H1 (cell line): ENCODE measurements around the gene CRHR2. TPM values are rescaled to one million over a fixed set of nuclear protein-coding genes. Genes with fewer than 3 reads are reported as not detected.

ENCODE experiments used
- CTCF ChIA-PET: fragments of 300-600 bp; sonication (Branson Sonifier 250); formaldehyde crosslinking; loops from one replicate; lab custom pipeline; 2021; ENCODE audit not compliant: partially characterized antibody; lab: Charles Lee
- POLR2A ChIA-PET: fragments of 300-600 bp; sonication (Branson Sonifier 250); formaldehyde crosslinking; loops from one replicate; lab custom pipeline; 2021; ENCODE audit warnings: inconsistent platforms; ENCODE audit not compliant: partially characterized antibody; lab: Charles Lee
- DNase-seq, 2 experiments: peaks; one replicate each; pipeline versions ENCODE4 v3.0.0 to v3.0.0-alpha.2; 2010 to 2022; ENCODE audit warnings: low spot score in 2 of 2, low read depth in 1 of 2, mixed read lengths in 1 of 2
- FAIRE-seq: peaks from 2 replicates; lab custom pipeline; 2011; peaks lifted over from hg19 to GRCh38; lab: Jason Lieb, UNC
- H2AFZ ChIP-seq: 2 replicates; pipeline ENCODE4 v1.8.1; 2012; ENCODE audit warnings: low read length, inconsistent platforms
- H2AK5ac ChIP-seq: 2 replicates; pipeline ENCODE4 v1.6.1; 2013; ENCODE audit warnings: low read depth, low read length
- H2BK120ac ChIP-seq: replicated peaks from 2 replicates; pipeline ENCODE3; 2013; ENCODE audit warnings: low read depth, low read length, inconsistent platforms
- H2BK12ac ChIP-seq: 2 replicates; pipeline ENCODE4 v1.6.1; 2013; ENCODE audit warnings: low read depth, low read length
- H2BK15ac ChIP-seq: 2 replicates; pipeline ENCODE4 v1.6.1; 2013; ENCODE audit warnings: low read length
- H2BK20ac ChIP-seq: 2 replicates; pipeline ENCODE4 v1.6.1; 2013; ENCODE audit warnings: low read length
- H2BK5ac ChIP-seq: 2 replicates; pipeline ENCODE4 v1.6.1; 2013; ENCODE audit warnings: low read depth, low read length
- H3K14ac ChIP-seq: 2 replicates; pipeline ENCODE4 v1.6.1; 2013; ENCODE audit warnings: inconsistent platforms; ENCODE audit not compliant: insufficient read length
- H3K18ac ChIP-seq: 2 replicates; pipeline ENCODE4 v1.6.1; 2013; ENCODE audit warnings: low read length; ENCODE audit errors: extremely low read depth
- H3K23ac ChIP-seq: 2 replicates; pipeline ENCODE4 v1.6.1; 2013; ENCODE audit warnings: inconsistent platforms; ENCODE audit not compliant: insufficient read length
- H3K23me2 ChIP-seq: 2 replicates; pipeline ENCODE4 v1.6.1; 2013; ENCODE audit warnings: low read depth, low read length
- H3K27ac ChIP-seq: 2 replicates; pipeline ENCODE4 v1.6.1; 2011; ENCODE audit warnings: low read depth, low read length, inconsistent platforms
- H3K27me3 ChIP-seq, 4 experiments: replicated peaks in 1 of 4; 1 replicate in 1 of 4; 2 replicates in 3 of 4; pipeline versions ENCODE4 v1.6.1 to v1.8.1; 2011 to 2013; ENCODE audit warnings: low read length in 3 of 4, mild to moderate bottlenecking in 3 of 4, inconsistent platforms in 2 of 4, mixed read lengths in 2 of 4, moderate library complexity in 1 of 4; ENCODE audit not compliant: control insufficient read depth in 3 of 4, insufficient read depth in 3 of 4; ENCODE audit errors: extremely low read depth in 1 of 4
- H3K36me3 ChIP-seq, 4 experiments: 2 replicates each; pipeline versions ENCODE4 v1.6.1 to v1.8.1; 2011 to 2013; ENCODE audit warnings: mild to moderate bottlenecking in 4 of 4, low read length in 3 of 4, moderate library complexity in 2 of 4, control low read depth in 1 of 4, inconsistent platforms in 1 of 4; ENCODE audit not compliant: insufficient read depth in 4 of 4, control insufficient read depth in 2 of 4
- H3K4ac ChIP-seq: replicated peaks from 2 replicates; pipeline ENCODE3; 2013; ENCODE audit warnings: low read length, low read depth, mixed read lengths, inconsistent platforms; ENCODE audit not compliant: insufficient read length
- H3K4me1 ChIP-seq, 4 experiments: replicated peaks in 1 of 4; 1 replicate in 1 of 4; 2 replicates in 3 of 4; pipeline versions ENCODE4 v1.6.1 to v1.8.1; 2011 to 2013; ENCODE audit warnings: low read length in 3 of 4, inconsistent platforms in 2 of 4, mixed read lengths in 1 of 4; ENCODE audit not compliant: insufficient read depth in 4 of 4, control insufficient read depth in 3 of 4
- H3K4me2 ChIP-seq, 2 experiments: 2 replicates each; pipeline versions ENCODE4 v1.6.1 to v1.8.1; 2011 to 2013; ENCODE audit warnings: low read depth in 2 of 2, low read length in 2 of 2, control low read depth in 1 of 2, inconsistent platforms in 1 of 2, mild to moderate bottlenecking in 1 of 2; ENCODE audit not compliant: insufficient read depth in 1 of 2
- H3K4me3 ChIP-seq, 4 experiments: fragments of 200-600, 300-600 bp in 1 of 4; sonication (generic), shearing (Covaris generic), sonication (Bioruptor Twin) in 1 of 4; 2 replicates each; pipeline versions ENCODE4 v1.5.1 to v1.8.1; 2011 to 2016; ENCODE audit warnings: low read length in 4 of 4, low read depth in 3 of 4, control low read depth in 2 of 4, inconsistent platforms in 2 of 4, mild to moderate bottlenecking in 2 of 4, mixed read lengths in 1 of 4, moderate library complexity in 1 of 4; ENCODE audit not compliant: insufficient read depth in 2 of 4; ENCODE audit errors: extremely low read depth in 1 of 4
- H3K56ac ChIP-seq: replicated peaks from 2 replicates; pipeline ENCODE3; 2013; ENCODE audit warnings: low read depth, mild to moderate bottlenecking, mixed read lengths, low read length, inconsistent platforms; ENCODE audit not compliant: insufficient read length
- H3K79me1 ChIP-seq: 2 replicates; pipeline ENCODE4 v1.6.1; 2013; ENCODE audit warnings: low read depth, low read length, control low read depth
- H3K79me2 ChIP-seq, 2 experiments: 2 replicates each; pipeline versions ENCODE4 v1.6.1 to v1.8.1; 2012 to 2013; ENCODE audit warnings: low read length in 2 of 2, mild to moderate bottlenecking in 2 of 2, inconsistent platforms in 1 of 2; ENCODE audit not compliant: insufficient read depth in 2 of 2, control insufficient read depth in 1 of 2
- H3K9ac ChIP-seq, 4 experiments: replicated peaks in 1 of 4; 1 replicate in 1 of 4; 2 replicates in 3 of 4; pipeline versions ENCODE4 v1.6.1 to v1.8.1; 2011 to 2013; ENCODE audit warnings: low read depth in 3 of 4, low read length in 3 of 4, control low read depth in 2 of 4, mild to moderate bottlenecking in 2 of 4, moderate library complexity in 2 of 4, inconsistent platforms in 1 of 4; ENCODE audit errors: extremely low read depth in 1 of 4
- H3K9me3 ChIP-seq, 2 experiments: 2 replicates each; pipeline versions ENCODE4 v1.6.1 to v1.8.1; 2012 to 2013; ENCODE audit warnings: mild to moderate bottlenecking in 2 of 2, moderate library complexity in 2 of 2, control low read depth in 1 of 2, inconsistent platforms in 1 of 2, low read depth in 1 of 2, low read length in 1 of 2, mixed read lengths in 1 of 2; ENCODE audit not compliant: insufficient read depth in 2 of 2
- H4K20me1 ChIP-seq, 2 experiments: replicated peaks in 1 of 2; 2 replicates each; pipeline versions ENCODE3 to v1.8.1; 2011 to 2013; ENCODE audit warnings: inconsistent platforms in 2 of 2, low read length in 2 of 2, mild to moderate bottlenecking in 1 of 2; ENCODE audit not compliant: insufficient read depth in 2 of 2, control insufficient read depth in 1 of 2
- H4K5ac ChIP-seq: 2 replicates; pipeline ENCODE4 v1.6.1; 2013; ENCODE audit warnings: low read length, low read depth, mixed read lengths, inconsistent platforms; ENCODE audit not compliant: insufficient read length
- H4K8ac ChIP-seq: 2 replicates; pipeline ENCODE4 v1.8.0; 2013; ENCODE audit warnings: mild to moderate bottlenecking, moderate library complexity, low read length, inconsistent platforms; ENCODE audit not compliant: insufficient read depth; ENCODE audit errors: extremely low read depth
- H4K91ac ChIP-seq: replicated peaks from 2 replicates; pipeline ENCODE3; 2013; ENCODE audit warnings: low read length, mixed read lengths, inconsistent platforms; ENCODE audit not compliant: insufficient read length
- NRF1 ChIP-seq: IDR thresholded peaks from 2 replicates; pipeline ENCODE4 v1.6.1; 2011; ENCODE audit warnings: mild to moderate bottlenecking, low read depth, low read length, improper control_type of control experiment
- RBBP5 ChIP-seq: IDR thresholded peaks from 2 replicates; pipeline ENCODE4 v1.7.1; 2012; ENCODE audit warnings: low read depth, mild to moderate bottlenecking, inconsistent platforms, low read length, moderate library complexity, borderline replicate concordance
- WGBS, 2 experiments: shearing (Covaris generic) in 1 of 2; methylation state at CpG; one replicate each; pipeline versions ENCODE4 v1.1.6 to v1.1.7; 2013 to 2015; ENCODE audit warnings: low lambda C conversion rate in 2 of 2, mixed read lengths in 2 of 2, inconsistent platforms in 1 of 2, low coverage in 1 of 2, missing lambda C conversion rate in 1 of 2; ENCODE audit not compliant: insufficient replicate concordance in 2 of 2, insufficient coverage in 1 of 2, insufficient read length in 1 of 2; ENCODE audit errors: extremely low coverage in 1 of 2, missing lambda C conversion rate in 1 of 2; 5-methylcytosine and 5-hydroxymethylcytosine counted together
- polyA plus RNA-seq, 7 experiments: library from polyadenylated mRNA; depleted of rRNA in 3 of 7; stranded (reverse) in 5 of 7; unstranded in 2 of 7; fragments of >200 nt in 5 of 7; fragments of 200-250 nt in 2 of 7; gene quantifications; 1 replicate in 5 of 7; 2 replicates in 1 of 7; 4 replicates in 1 of 7; pipeline versions ENCODE4 v1.2.1 to v1.2.3, GENCODE V29; 2011 to 2013; ENCODE audit warnings: missing spikeins in 2 of 7, mixed read lengths in 2 of 7
- total RNA-seq: library from RNA; stranded (reverse); fragmentation: NEBNext Ultra II Directional; extraction: Animal tissue kit (Norgen Biotek cat#: 25700); gene quantifications from 2 replicates; pipeline ENCODE4 v1.2.1, GENCODE V29; 2021

The CRHR2 gene
- total and polyA plus RNA-seq, 2 of the 8 experiments (the other 6 are each of a cell fraction or from before 2014, with no cell fraction given) = 0.37 to 1.3 TPM

DNA sequence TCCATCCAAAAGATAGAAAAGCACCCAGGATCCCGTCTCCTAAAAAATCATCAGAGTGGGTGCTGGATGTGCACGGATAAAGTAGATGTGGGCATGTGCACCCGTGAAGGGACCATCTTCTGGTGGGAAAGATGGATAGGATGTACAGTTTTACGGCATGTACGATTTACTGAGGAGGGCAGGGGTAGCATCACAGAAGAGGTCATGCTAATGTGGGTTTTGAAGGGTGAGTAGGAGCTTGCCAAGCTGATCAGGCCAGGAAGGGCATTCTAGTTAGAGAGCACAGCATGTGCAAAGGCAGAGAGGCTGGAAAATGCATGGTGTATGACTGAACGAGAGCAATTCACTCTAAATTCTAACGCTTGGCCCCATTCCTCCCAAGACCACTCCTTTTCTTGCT lies 7.8 kb upstream of the CRHR2 start:
- H3K79me2 ChIP-seq = no peaks in the 10 kb centered on the region
- H2BK120ac ChIP-seq = no peak overlapping the region
- no peak overlapping the region for H3K56ac ChIP-seq
- peaks cover 0 to 5% of the 10 kb centered on the region in 2 experiments for H4K20me1 ChIP-seq
- H4K8ac ChIP-seq = no peak overlapping the region
- H4K5ac ChIP-seq = no peak overlapping the region
- H4K91ac ChIP-seq = no peak overlapping the region
- no peaks in the 10 kb centered on the region; a peak in 1 of 8 replicates for H3K36me3 ChIP-seq
- CTCF ChIA-PET = interaction anchor here (1.1 to 3.9 kb wide), 5 partner anchors 10 to 49 kb away, joined by 3 to 34 read pairs (median 7); no protein-coding TSS in a partner anchor
- H3K9me3 ChIP-seq = no peaks in the 10 kb centered on the region
- no peak overlapping the region for H2BK20ac ChIP-seq
- no peaks in the 10 kb centered on the region; the same call in 1 of the 2 replicates for H3K23me2 ChIP-seq
- H2BK15ac ChIP-seq = no peak overlapping the region
- no peak overlapping the region for H2AFZ ChIP-seq
- H3K18ac ChIP-seq = no peak overlapping the region
- no peak overlapping the region for H2BK12ac ChIP-seq
- WGBS, 2 experiments = 92% methylated on average over 7 of the region's 7 CpGs; no CpG with 5 or more reads in 1 of the 2 experiments
- H3K4me1 ChIP-seq = peaks cover 0 to 11% (median 0%) of the 10 kb centered on the region in 4 experiments; a peak in 1 of 7 replicates
- no peak overlapping the region for H3K4ac ChIP-seq
- no peak overlapping the region for H3K9ac ChIP-seq
- H2AK5ac ChIP-seq = no peak overlapping the region
- H3K27me3 ChIP-seq = peaks cover 0 to 5% (median 0%) of the 10 kb centered on the region in 4 experiments; a peak in 2 of 7 replicates
- no peak overlapping the region for H3K23ac ChIP-seq
- H3K27ac ChIP-seq = no peak overlapping the region
- H3K4me3 ChIP-seq = no peak overlapping the region
- no peak for DNase-seq
- no peaks in the 10 kb centered on the region for H3K79me1 ChIP-seq
- no peak for FAIRE-seq
- H3K14ac ChIP-seq = no peak overlapping the region
- POLR2A ChIA-PET = no interaction called here
- H3K4me2 ChIP-seq = no peak overlapping the region
- no peak overlapping the region for H2BK5ac ChIP-seq
- TF ChIP-seq NRF1 = no peak
- no peak for TF ChIP-seq RBBP5
